IPS-18a (cell line): ENCODE results near the gene GNG7.

Source experiments
- H3K27ac ChIP-seq: one replicate; pipeline ENCODE4 v1.5.1; 2013; ENCODE audit warnings: low read length
- H3K27me3 ChIP-seq: one replicate; pipeline ENCODE4 v1.6.1; 2013; ENCODE audit warnings: mild to moderate bottlenecking, low read length; ENCODE audit not compliant: control insufficient read depth, insufficient read depth
- H3K36me3 ChIP-seq: one replicate; pipeline ENCODE4 v1.6.1; 2013; ENCODE audit warnings: low read depth, low read length; ENCODE audit not compliant: control insufficient read depth
- H3K4me1 ChIP-seq: one replicate; pipeline ENCODE4 v1.6.1; 2013; ENCODE audit warnings: low read depth, low read length; ENCODE audit not compliant: control insufficient read depth
- H3K4me3 ChIP-seq: one replicate; pipeline ENCODE4 v1.5.1; 2013; ENCODE audit warnings: low read length
- H3K9ac ChIP-seq: one replicate; pipeline ENCODE4 v1.6.1; 2013; ENCODE audit warnings: mild to moderate bottlenecking, low read length, moderate library complexity
- H3K9me3 ChIP-seq: one replicate; pipeline ENCODE4 v1.6.1; 2013; ENCODE audit warnings: low read depth, low read length; ENCODE audit not compliant: control insufficient read depth

The GNG7 gene

DNA sequence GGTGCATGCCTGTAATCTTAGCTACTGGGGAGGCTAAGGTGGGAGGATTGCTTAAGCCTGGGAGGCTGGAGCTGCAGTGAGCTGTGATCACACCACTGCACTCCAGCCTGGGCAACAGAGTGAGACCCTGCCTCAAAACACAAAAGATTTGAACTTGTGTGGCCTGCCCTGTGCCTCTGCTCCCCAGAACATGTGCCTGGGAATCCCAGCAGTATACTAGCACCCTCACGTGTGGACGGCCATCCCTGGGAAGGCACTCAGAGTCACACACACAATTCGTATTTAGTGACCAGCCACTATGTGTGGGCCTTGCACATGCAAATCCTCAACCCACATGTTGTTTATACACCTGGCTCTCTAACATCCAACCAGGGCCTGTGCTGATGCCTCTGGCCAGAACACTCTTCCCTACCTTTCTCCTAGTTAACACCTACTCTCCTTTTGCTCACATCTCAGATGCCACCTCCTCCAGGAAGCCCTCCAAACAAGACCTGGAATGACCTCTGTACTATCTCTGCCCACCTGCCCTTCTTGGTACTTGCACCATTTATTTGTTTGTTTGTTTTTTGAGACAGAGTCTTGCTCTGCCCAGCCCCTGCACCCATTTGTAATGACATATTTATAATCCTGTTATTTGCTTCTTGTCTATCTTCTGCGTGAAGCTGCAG, 218.9 kb downstream of the GNG7 start:
- H3K27ac ChIP-seq, result no peak overlapping the region
- no peaks in the 10 kb centered on the region for H3K9me3 ChIP-seq
- H3K4me1 ChIP-seq, result peaks cover 5% of the 10 kb centered on the region
- H3K9ac ChIP-seq, result no peak overlapping the region
- no peak overlapping the region for H3K4me3 ChIP-seq
- H3K27me3 ChIP-seq, result peaks cover 38% of the 10 kb centered on the region
- no peaks in the 10 kb centered on the region for H3K36me3 ChIP-seq

GRCh38 chr19:2483084-2483483, 219.4 kb downstream of the GNG7 start:
- H3K9ac ChIP-seq, result no peak overlapping the region
- no peak overlapping the region for H3K27ac ChIP-seq

DNA sequence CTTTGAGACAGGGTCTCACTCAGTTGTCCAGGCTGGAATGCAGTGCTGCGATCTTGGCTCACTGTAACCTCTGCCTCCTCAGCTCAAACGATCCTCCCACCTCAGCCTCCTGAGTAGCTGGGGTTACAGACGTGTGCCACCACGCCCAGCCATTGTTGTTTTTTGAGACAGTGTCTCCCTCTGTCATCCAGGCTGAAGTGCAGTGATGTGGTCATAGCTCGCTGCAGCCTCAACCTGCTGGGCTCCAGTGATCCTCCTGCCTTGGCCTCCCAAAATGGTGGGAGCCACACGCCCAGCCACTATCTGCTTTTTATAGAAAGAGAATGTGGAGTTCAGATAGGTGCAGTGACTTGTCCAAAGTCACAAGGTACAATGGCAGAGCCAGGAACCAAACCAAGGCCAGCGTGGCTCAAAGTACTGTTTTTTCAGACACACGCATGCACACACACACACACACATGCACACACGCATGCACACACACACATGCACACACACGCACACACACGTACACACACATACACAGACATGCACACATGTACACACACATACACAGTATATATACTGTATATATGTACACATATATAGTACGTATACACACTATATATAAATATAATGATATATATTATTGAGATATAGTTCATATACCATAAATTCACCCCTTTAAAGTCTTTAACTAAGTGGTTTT, 220.0 kb downstream of the GNG7 start:
- Histone ChIP-seq H3K9ac (no peak overlapping the region), H3K27ac (no peak overlapping the region), H3K4me1 (peaks cover 5% of the 10 kb centered on the region), H3K27me3 (peaks cover 38% of the 10 kb centered on the region), H3K4me3 (no peak overlapping the region), H3K9me3 (no peaks in the 10 kb centered on the region), H3K36me3 (no peaks in the 10 kb centered on the region)

More at GRCh38 chr19:2483084-2483483, 219.4 kb downstream of the GNG7 start:
- Histone ChIP-seq H3K9me3 (no peaks in the 10 kb centered on the region), H3K4me3 (no peak overlapping the region), H3K36me3 (no peaks in the 10 kb centered on the region), H3K4me1 (peaks cover 5% of the 10 kb centered on the region), H3K27me3 (peaks cover 38% of the 10 kb centered on the region)

- peaks cover 7% of the 10 kb centered on the region for H3K4me1 ChIP-seq
Measured at GRCh38 chr19:2481466-2481865, 221.0 kb downstream of the GNG7 start.

GRCh38 chr19:2479556-2480194, 222.8 kb downstream of the GNG7 start:
- Histone ChIP-seq H3K9ac (no peak overlapping the region), H3K4me1 (peaks cover 14% of the 10 kb centered on the region), H3K27ac (no peak overlapping the region), H3K36me3 (no peaks in the 10 kb centered on the region), H3K27me3 (peaks cover 55% of the 10 kb centered on the region), H3K4me3 (peak overlapping the region; percentile 78), H3K9me3 (no peaks in the 10 kb centered on the region)

More at GRCh38 chr19:2481466-2481865, 221.0 kb downstream of the GNG7 start:
- Histone ChIP-seq H3K36me3 (no peaks in the 10 kb centered on the region), H3K9me3 (no peaks in the 10 kb centered on the region), H3K4me3 (no peak overlapping the region), H3K27ac (no peak overlapping the region), H3K9ac (no peak overlapping the region), H3K27me3 (peaks cover 41% of the 10 kb centered on the region)

- peaks cover 14% of the 10 kb centered on the region for H3K4me1 ChIP-seq
- H3K9ac ChIP-seq, result no peak overlapping the region
- no peak overlapping the region for H3K27ac ChIP-seq
Measured at GRCh38 chr19:2478756-2479555, 223.5 kb downstream of the GNG7 start.

GRCh38 chr19:2478278-2478755, 224.2 kb downstream of the GNG7 start:
- no peaks in the 10 kb centered on the region for H3K36me3 ChIP-seq
- no peak overlapping the region for H3K9ac ChIP-seq
- no peak overlapping the region for H3K27ac ChIP-seq
- no peaks in the 10 kb centered on the region for H3K9me3 ChIP-seq
- H3K4me3 ChIP-seq, result peak overlapping the region; percentile 78
- H3K4me1 ChIP-seq, result peaks cover 14% of the 10 kb centered on the region
- peaks cover 55% of the 10 kb centered on the region for H3K27me3 ChIP-seq

More at GRCh38 chr19:2478756-2479555, 223.5 kb downstream of the GNG7 start:
- H3K27me3 ChIP-seq, result peaks cover 55% of the 10 kb centered on the region
- H3K36me3 ChIP-seq, result no peaks in the 10 kb centered on the region
- H3K9me3 ChIP-seq, result no peaks in the 10 kb centered on the region
- peak overlapping the region; percentile 78 for H3K4me3 ChIP-seq

- peaks cover 55% of the 10 kb centered on the region for H3K27me3 ChIP-seq
- peak overlapping the region; percentile 78 for H3K4me3 ChIP-seq
- no peak overlapping the region for H3K9ac ChIP-seq
- no peak overlapping the region for H3K27ac ChIP-seq
- peaks cover 14% of the 10 kb centered on the region for H3K4me1 ChIP-seq
- H3K36me3 ChIP-seq, result no peaks in the 10 kb centered on the region
- no peaks in the 10 kb centered on the region for H3K9me3 ChIP-seq
Measured at GRCh38 chr19:2477732-2478191, 224.7 kb downstream of the GNG7 start.

DNA sequence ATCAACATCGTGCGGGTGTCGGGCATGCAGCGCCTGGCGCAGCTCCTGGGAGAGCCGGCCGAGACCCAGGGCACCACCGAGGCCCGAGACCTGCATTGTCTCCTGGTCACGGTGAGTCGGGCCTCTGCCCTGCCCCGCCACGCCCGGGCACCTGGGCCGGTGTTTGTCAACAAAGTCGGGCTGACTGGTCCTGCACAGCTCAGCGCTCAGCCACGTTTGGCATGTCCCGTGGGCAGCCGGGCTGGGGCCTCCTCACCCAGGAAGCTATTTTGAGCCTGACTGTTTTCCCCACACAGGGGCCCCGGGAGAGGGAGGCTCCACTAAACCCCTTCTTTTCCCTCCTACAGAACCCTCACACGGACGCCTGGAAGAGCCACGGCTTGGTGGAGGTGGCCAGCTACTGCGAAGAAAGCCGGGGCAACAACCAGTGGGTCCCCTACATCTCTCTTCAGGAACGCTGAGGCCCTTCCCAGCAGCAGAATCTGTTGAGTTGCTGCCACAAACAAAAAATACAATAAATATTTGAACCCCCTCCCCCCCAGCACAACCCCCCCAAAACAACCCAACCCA, 225.3 kb downstream of the GNG7 start:
- Histone ChIP-seq H3K27ac (no peak overlapping the region), H3K4me3 (peak overlapping the region; percentile 78), H3K4me1 (peaks cover 14% of the 10 kb centered on the region), H3K9ac (peak overlapping the region; percentile 0), H3K9me3 (no peaks in the 10 kb centered on the region), H3K27me3 (peaks cover 55% of the 10 kb centered on the region), H3K36me3 (no peaks in the 10 kb centered on the region)

- no peaks in the 10 kb centered on the region for H3K36me3 ChIP-seq
- H3K27ac ChIP-seq, result no peak overlapping the region
- H3K4me1 ChIP-seq, result peaks cover 14% of the 10 kb centered on the region
- H3K27me3 ChIP-seq, result peaks cover 55% of the 10 kb centered on the region
- peak overlapping the region; percentile 78 for H3K4me3 ChIP-seq
- no peaks in the 10 kb centered on the region for H3K9me3 ChIP-seq
- peak overlapping the region; percentile 24 for H3K9ac ChIP-seq
Measured at GRCh38 chr19:2476451-2477140, 225.9 kb downstream of the GNG7 start.
